ENCODE data around the gene IMPG2.

Gene IMPG2

GRCh38 chr3:101230618-101231017 lies 89.8 kb downstream of the IMPG2 start:
- ChIA-PET CTCF (no interaction called here), POLR2A (no interaction called here)
- Histone ChIP-seq H3K4me1 (ENCODE audit: control insufficient read depth, insufficient read depth, low read length) (no peaks in the 10 kb centered on the region), H3K9me3 (ENCODE audit: control insufficient read depth, insufficient read depth, low read depth, low read length) (no peaks in the 10 kb centered on the region), H3K36me3 (ENCODE audit: control insufficient read depth in 2 of 2, insufficient read depth in 1 of 2, low read length in 2 of 2) (no peaks in the 10 kb centered on the region), H3K4me3 (ENCODE audit: low read depth, low read length) (no peak overlapping the region), H3K27ac (ENCODE audit: extremely low read depth, low read depth, low read length) (no peak overlapping the region)
- no peak for TF ChIP-seq ZNF404 (tag by site-specific recombination; IDR thresholded peaks at IDR 0.05)
- TF ChIP-seq ZNF664 (tag by site-specific recombination; IDR thresholded peaks at IDR 0.05): no peak

- no peak overlapping the region for H3K4me3 ChIP-seq (ENCODE audit: low read depth, low read length)
- POLR2A ChIA-PET: no interaction called here
- CTCF ChIA-PET: interaction anchor here (0.6 kb wide), 1 partner anchor 199 kb away, joined by 6 read pairs; no protein-coding TSS in a partner anchor
- TF ChIP-seq ZNF155 (tag by site-specific recombination; IDR thresholded peaks at IDR 0.05): no peak
- TF ChIP-seq ATF2 (tag by site-specific recombination; IDR thresholded peaks at IDR 0.05; ENCODE audit: low read depth): no peak
- H3K4me1 ChIP-seq (ENCODE audit: control insufficient read depth, insufficient read depth, low read length): no peaks in the 10 kb centered on the region
- H3K9me3 ChIP-seq (ENCODE audit: control insufficient read depth, insufficient read depth, low read depth, low read length): no peaks in the 10 kb centered on the region
- H3K27ac ChIP-seq (ENCODE audit: extremely low read depth, low read depth, low read length): no peak overlapping the region
- no peaks in the 10 kb centered on the region for H3K36me3 ChIP-seq (ENCODE audit: control insufficient read depth in 2 of 2, insufficient read depth in 1 of 2, low read length in 2 of 2)
These were observed 90.7 kb downstream of the IMPG2 start for GRCh38 chr3:101229681-101230080.

GRCh38 chr3:101228441-101228840 lies 91.9 kb downstream of the IMPG2 start:
- no peak for TF ChIP-seq GLI2 (tag by site-specific recombination; IDR thresholded peaks at IDR 0.05; ENCODE audit: borderline replicate concordance, low read depth)
- TF ChIP-seq ZNF18 (tag by site-specific recombination; IDR thresholded peaks at IDR 0.05): no peak
- TF ChIP-seq SCRT2 (tag by site-specific recombination; IDR thresholded peaks at IDR 0.05): peak; percentile 62
- POLR2A ChIA-PET: no interaction called here
- Histone ChIP-seq H3K36me3 (ENCODE audit: control insufficient read depth in 2 of 2, insufficient read depth in 1 of 2, low read length in 2 of 2) (no peaks in the 10 kb centered on the region), H3K4me3 (ENCODE audit: low read depth, low read length) (no peak overlapping the region), H3K9me3 (ENCODE audit: control insufficient read depth, insufficient read depth, low read depth, low read length) (no peaks in the 10 kb centered on the region), H3K4me1 (ENCODE audit: control insufficient read depth, insufficient read depth, low read length) (no peaks in the 10 kb centered on the region), H3K27ac (ENCODE audit: extremely low read depth, low read depth, low read length) (no peak overlapping the region)
- CTCF ChIA-PET: no interaction called here

- Histone ChIP-seq H3K9me3 (ENCODE audit: control insufficient read depth, insufficient read depth, low read depth, low read length) (no peaks in the 10 kb centered on the region), H3K4me1 (ENCODE audit: control insufficient read depth, insufficient read depth, low read length) (no peaks in the 10 kb centered on the region), H3K36me3 (ENCODE audit: control insufficient read depth in 2 of 2, insufficient read depth in 1 of 2, low read length in 2 of 2) (no peaks in the 10 kb centered on the region), H3K4me3 (ENCODE audit: low read depth, low read length) (no peak overlapping the region), H3K27ac (ENCODE audit: extremely low read depth, low read depth, low read length) (no peak overlapping the region)
- ChIA-PET CTCF (no interaction called here), POLR2A (no interaction called here)
- TF ChIP-seq ZNF23 (tag by site-specific recombination; IDR thresholded peaks at IDR 0.05; ENCODE audit: borderline replicate concordance) (no peak), ZBTB21 (tag by site-specific recombination; IDR thresholded peaks at IDR 0.05) (no peak), ZNF433 (tag by site-specific recombination; IDR thresholded peaks at IDR 0.05; ENCODE audit: low read depth) (no peak), ZNF513 (tag by site-specific recombination; IDR thresholded peaks at IDR 0.05) (no peak), ZNF146 (tag by site-specific recombination; IDR thresholded peaks at IDR 0.05) (no peak), ZNF629 (tag by site-specific recombination; IDR thresholded peaks at IDR 0.05) (no peak), ZNF639 (tag by site-specific recombination; IDR thresholded peaks at IDR 0.05) (no peak), ZNF362 (tag by site-specific recombination; IDR thresholded peaks at IDR 0.05) (no peak), KLF17 (tag by site-specific recombination; IDR thresholded peaks at IDR 0.05) (no peak), ZNF138 (tag by site-specific recombination; IDR thresholded peaks at IDR 0.05; ENCODE audit: borderline replicate concordance) (no peak), KLF7 (tag by site-specific recombination; IDR thresholded peaks at IDR 0.05; ENCODE audit: borderline replicate concordance) (no peak), ZNF76 (tag by site-specific recombination; IDR thresholded peaks at IDR 0.05; ENCODE audit: borderline replicate concordance, low read depth) (no peak)
These were observed 95.6 kb downstream of the IMPG2 start for GRCh38 chr3:101224739-101225138.

Measured in HEK293 (cell line).